AG08396 (cell line): Measurements from ENCODE around the gene FNDC3B.

Source experiments
- DNase-seq: peaks from one replicate; pipeline ENCODE4 v3.0.0; 2012; ENCODE audit warnings: low spot score, mixed read lengths

The FNDC3B gene

DNA sequence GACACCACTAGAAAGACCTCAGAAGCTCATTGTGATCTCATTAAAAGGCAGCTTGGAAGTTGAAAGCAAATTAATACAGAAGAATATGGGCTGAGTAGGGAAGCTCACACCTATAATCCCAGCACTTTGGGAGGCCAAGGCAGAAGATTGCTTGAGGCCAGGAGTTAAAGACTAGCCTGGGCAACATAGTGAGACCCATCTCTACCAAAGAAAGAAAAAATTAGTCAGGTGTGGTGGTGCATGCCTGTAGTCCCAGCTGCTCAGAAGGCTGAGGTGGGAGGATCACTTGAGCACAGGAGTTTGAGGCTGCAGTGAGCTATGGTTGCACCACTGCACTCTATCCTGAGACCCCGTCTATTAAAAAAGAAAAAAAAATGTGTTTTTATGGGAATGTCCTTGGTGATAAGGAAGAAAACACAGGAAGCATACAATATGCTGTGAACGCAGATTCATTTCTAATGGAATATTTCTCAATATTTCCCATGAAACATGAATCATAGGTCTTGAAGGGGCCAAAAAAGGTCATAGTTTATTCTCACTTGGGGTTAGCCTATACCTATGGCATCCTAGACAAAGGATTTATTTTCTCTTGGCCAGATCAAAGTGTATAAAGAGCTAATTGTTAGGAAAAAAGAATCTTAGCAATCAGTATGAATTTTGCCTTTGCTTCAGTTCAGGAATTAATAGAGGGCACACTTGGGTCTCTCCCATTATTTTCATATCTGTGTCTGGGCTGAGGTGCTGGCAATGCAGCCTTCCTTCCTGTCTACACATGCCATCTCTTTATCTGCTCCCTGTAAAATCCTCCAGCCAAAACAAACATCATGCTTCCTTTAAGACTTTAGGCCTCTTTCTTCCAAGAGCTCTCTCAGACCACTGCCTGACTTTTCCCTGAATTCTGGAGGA is 98.2 kb downstream of the FNDC3B start:
- no peak for DNase-seq

- no peak for DNase-seq
Measured at GRCh38 chr3:172138193-172138537, 98.8 kb downstream of the FNDC3B start.

- DNase-seq = no peak
Measured at GRCh38 chr3:172138792-172139507, 99.6 kb downstream of the FNDC3B start.

DNA sequence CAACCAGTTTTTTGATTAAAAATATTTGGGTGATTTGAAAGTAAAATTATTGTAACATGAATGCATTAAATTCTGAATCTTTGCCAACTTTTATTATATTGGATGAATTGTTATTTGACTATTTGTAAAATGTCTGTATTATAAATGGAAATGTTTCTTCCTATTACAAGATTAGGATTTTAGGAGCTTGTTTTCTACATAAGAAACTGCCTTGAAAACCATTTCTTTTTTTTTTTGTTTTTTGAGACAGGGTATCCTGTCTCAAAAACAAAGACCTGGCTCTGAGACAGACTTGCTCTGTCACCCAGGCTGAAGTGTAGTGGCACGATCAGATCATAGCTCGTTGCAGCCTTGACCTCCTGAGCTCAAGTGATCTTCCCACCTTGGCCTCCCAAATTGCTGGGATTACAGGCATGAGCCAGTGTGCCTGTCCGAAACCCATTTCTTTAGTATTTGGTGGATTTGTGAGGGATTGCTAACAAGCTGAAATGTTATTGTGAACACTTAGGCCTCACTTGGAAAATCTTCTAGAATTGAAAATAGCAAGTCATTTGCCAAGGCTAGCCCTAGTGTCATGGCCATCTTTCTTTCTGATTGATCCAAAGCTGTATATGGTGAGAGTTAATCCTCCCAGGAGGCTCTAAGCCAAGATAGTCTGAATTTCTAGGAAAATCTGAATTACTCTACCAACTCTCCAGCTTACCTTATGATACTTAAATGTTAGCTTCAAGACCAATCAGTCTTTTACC is 100.3 kb downstream of the FNDC3B start:
- DNase-seq = no peak

- DNase-seq = peak; percentile 51
Measured at GRCh38 chr3:172140499-172141391, 101.4 kb downstream of the FNDC3B start.

DNA sequence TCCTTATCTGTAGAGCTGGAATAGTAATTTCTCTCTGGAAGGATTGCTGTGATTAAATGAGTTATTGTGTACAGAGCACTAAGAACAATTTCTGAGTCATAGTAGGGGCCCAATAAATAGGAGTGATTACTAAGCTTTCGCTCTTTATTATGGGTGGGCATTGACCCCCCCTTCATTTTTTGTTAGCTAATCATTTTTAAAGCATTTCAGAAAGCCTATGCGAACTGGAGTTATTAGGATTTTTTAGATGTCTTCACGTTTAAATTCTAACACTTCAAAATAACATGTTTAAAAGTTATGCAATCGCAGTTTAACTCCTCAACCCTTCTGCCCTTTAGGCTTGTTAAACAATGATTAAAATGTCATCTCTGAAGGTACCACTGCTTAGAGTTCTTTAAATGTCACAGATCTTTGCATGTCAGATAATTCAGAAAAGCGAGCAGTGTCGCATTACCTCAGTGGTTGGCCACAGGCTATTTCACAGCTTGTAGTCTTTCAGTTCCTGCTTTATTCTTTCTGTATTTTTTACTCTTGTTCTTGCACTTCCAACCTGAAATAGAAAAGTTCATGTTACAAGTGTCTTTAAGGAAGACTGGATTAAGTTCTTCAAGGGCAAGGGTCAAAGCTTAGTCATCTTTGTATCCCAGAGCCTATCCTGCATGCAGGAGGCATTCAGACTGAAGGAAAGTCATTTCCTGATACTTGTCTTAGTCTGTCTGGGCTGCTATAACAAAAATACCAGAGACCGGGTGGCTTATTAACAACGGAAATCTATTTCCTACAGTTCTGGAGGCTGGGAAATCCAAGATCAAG is 102.9 kb downstream of the FNDC3B start:
- no peak for DNase-seq

- DNase-seq = no peak
Measured at GRCh38 chr3:172142864-172143451, 103.6 kb downstream of the FNDC3B start.

- no peak for DNase-seq
Measured at GRCh38 chr3:172143739-172144497, 104.5 kb downstream of the FNDC3B start.

- no peak for DNase-seq
Measured at GRCh38 chr3:172144601-172145000, 105.2 kb downstream of the FNDC3B start.

DNA sequence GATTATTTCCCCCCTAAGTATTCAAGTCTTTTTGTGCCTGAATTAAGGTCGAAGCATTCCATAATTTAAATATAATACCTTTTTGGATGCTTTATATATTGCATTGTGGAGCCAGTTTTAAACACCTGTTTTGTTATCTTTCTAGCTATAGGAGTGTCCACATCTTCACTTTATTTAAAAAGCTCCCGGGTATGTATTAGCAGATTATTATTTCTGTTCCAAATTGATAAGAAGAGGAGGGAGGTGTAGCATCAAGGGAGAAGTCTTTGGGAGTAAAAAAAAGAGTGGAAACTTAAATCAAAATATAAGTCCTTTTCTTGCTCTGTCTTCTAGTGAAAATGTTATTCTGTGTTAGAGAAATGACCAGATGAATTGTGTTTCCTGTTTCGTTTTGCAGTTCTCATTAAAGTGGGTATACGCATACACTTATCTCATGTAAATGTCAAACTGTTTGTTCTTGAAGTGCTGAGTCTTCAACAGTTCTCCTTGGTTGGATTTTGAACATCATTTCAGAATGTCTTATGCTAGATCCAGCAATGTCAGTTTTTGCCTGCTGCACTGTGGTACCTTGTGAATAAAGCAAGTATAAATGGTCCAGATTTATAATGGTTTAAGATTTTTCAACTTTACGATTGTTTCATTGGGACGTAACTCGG is 105.8 kb downstream of the FNDC3B start:
- DNase-seq = no peak

DNA sequence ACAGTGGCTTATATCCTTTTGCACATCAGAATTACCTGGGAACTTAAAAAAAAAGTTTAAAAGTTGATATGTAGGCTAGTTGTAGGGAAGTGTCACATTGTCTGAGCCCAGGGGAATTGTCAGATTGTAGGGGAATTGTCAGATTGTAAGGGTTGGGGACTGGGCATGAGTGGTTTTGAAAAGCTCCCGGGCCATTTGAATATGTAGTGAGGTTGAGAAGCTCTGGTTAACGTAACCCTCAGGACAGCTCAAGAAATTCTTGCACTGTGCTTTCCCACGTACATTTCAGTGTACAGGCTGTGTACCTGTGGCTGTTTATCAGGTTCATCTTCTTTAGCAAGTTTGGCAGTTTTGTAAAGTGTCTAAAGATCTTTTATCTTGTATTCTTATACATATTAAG is 107.0 kb downstream of the FNDC3B start:
- no peak for DNase-seq

GRCh38 chr3:172147113-172147818 is 107.9 kb downstream of the FNDC3B start:
- DNase-seq = no peak

GRCh38 chr3:172148241-172148640 is 108.9 kb downstream of the FNDC3B start:
- no peak for DNase-seq

GRCh38 chr3:172148702-172149565 is 109.6 kb downstream of the FNDC3B start:
- DNase-seq = no peak

DNA sequence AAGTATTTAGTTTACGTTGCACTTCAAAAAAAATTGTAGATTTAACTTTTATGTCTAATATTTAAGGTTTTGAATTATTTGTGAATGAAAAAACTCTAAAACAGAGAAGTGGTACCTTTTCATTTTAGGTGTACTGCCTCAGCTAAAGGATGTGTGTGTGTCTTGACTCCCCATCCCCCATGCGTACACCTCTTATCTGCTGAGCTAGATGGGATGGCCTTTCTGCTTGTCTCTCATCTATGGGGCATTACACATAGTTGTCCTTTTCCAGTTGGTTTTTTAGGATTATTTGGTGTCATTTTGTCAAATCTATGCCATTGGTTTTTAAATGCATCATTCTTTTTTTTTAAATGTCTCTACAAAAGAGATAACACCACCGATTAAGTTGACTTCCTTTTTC is 110.9 kb downstream of the FNDC3B start:
- DNase-seq = no peak

- no peak for DNase-seq
Measured at GRCh38 chr3:172150913-172151650, 111.7 kb downstream of the FNDC3B start.
